GM12801 (cell line): ENCODE results near the gene OR10A3.

Source experiments
- TF ChIP-seq, protein P1 (sequence below): IDR thresholded peaks from one replicate; pipeline ENCODE4 v1.5.1; 2011; ENCODE audit warnings: control low read depth; ENCODE audit not compliant: insufficient read length; ENCODE audit errors: extremely low read depth

Gene OR10A3

GRCh38 chr11:7892059-7892699 lies 49.3 kb downstream of the OR10A3 start:
- TF ChIP-seq, protein P1, sequence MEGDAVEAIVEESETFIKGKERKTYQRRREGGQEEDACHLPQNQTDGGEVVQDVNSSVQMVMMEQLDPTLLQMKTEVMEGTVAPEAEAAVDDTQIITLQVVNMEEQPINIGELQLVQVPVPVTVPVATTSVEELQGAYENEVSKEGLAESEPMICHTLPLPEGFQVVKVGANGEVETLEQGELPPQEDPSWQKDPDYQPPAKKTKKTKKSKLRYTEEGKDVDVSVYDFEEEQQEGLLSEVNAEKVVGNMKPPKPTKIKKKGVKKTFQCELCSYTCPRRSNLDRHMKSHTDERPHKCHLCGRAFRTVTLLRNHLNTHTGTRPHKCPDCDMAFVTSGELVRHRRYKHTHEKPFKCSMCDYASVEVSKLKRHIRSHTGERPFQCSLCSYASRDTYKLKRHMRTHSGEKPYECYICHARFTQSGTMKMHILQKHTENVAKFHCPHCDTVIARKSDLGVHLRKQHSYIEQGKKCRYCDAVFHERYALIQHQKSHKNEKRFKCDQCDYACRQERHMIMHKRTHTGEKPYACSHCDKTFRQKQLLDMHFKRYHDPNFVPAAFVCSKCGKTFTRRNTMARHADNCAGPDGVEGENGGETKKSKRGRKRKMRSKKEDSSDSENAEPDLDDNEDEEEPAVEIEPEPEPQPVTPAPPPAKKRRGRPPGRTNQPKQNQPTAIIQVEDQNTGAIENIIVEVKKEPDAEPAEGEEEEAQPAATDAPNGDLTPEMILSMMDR, result no peak

DNA sequence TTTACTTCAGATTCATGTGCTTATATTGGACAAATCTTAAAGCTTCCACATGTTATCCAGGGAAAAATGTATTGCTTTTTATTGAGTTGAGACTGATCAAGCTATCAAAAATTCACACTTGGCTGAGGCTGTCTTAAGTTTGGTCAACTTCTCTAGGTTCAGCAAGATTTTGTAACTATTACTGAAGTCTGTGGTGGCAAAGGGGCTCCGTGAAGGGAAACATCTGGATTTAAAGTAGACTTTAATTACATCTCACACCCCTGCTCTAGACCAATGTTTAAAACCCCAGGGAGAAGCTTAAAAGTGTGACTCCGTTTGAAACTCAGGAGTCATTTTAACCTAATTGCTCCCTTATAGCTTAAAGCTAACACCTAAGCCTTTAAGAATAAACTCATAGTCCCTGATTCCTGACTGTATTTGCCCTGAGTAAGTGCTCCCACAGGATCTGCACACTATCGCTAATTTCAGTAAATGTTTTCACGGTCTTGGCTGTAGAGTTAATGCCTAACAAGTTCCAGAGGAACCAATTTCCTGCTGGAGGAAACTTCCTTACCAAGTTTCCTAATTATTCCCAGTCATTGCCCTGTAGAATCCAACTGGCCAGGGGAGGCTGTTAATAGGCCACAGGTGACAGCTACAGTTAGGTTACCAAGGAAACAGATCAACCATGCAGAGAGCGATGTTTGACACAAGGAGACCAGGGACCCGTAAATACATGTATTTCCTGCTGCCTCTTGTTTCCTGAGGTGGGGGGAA lies 50.9 kb downstream of the OR10A3 start:
- TF ChIP-seq, protein P1, result no peak

DNA sequence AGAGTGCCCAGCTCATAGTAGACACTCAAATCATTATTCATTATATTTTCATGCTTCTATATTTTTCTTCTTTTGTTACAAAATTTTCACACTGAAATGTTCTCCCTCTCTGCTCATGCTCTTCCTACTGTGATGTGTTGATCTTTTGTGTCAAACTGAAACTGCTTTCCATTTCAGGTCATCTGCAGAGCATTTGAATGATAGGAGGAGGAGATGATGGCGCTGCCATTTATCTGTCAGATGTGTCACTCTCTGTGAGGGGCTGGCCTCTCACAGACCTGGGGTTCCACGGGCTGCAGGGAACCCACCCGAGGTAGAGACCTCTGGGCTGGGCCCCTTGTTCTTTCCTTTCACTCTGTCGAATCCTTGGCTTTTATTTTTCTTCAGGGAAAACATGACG lies 51.5 kb downstream of the OR10A3 start:
- TF ChIP-seq, protein P1, result no peak
